ENCODE results near the gene ALDH3A1. TPM values are rescaled to one million over a fixed set of nuclear protein-coding genes. Genes with fewer than 3 reads are reported as not detected.
A peak's percentile ranks its signal among the peaks of the same experiment; 100 is the strongest.

The ALDH3A1 gene
- total RNA-seq, 1 donor from 2014 or later, result 0.10 TPM

- DNase-seq (ENCODE audit: low read depth), result no peak
Measured at GRCh38 chr17:19703828-19704613, 44.1 kb downstream of the ALDH3A1 start.

- DNase-seq (ENCODE audit: low read depth), result peak; percentile 42
Measured at GRCh38 chr17:19703106-19703827, 44.8 kb downstream of the ALDH3A1 start.

- DNase-seq (ENCODE audit: low read depth), result peak; percentile 62
Measured at GRCh38 chr17:19702217-19702641, 45.9 kb downstream of the ALDH3A1 start.

Other genes with a start within 250 kb of the ALDH3A1 start
- gene SLC47A1, start 214.4 kb downstream of the ALDH3A1 start, total RNA-seq, result 2.4 TPM in 1 of 2 replicates, not detected in the other
- gene ALDH3A2, start 99.5 kb downstream of the ALDH3A1 start, total RNA-seq, result 17.0 and 37.6 TPM in 2 replicates
- gene SLC47A2, start 31.7 kb downstream of the ALDH3A1 start, total RNA-seq, result 0.55 TPM in 1 of 2 replicates, not detected in the other
- gene ULK2, start 119.6 kb upstream of the ALDH3A1 start, total RNA-seq, result 15.3 and 18.0 TPM in 2 replicates
- 25.2 and 35.7 TPM in 2 replicates for gene AKAP10, start 229.5 kb upstream of the ALDH3A1 start, total RNA-seq